HCT116 (cell line): ENCODE data around the gene ACTR8. TPM values are rescaled to one million over a fixed set of nuclear protein-coding genes. Genes with fewer than 3 reads are reported as not detected.

Source experiments
- ATAC-seq: fragments of 200-7000 bp; cut with Tn5 transposase; 2 replicates; pipeline ENCODE4 v1.9.1; 2020; ENCODE audit warnings: mild to moderate bottlenecking, moderate library complexity
- BruUV-seq: library from RNA; stranded (reverse); fragments of 400-500 nt; replicated peaks from 2 replicates; lab custom pipeline; 2021; lab: Mats Ljungman, UMichigan
- CTCF ChIA-PET: fragments of 300-600 bp; sonication (Branson Sonifier 250); formaldehyde crosslinking; loops from one replicate; lab custom pipeline; 2021; ENCODE audit warnings: antibody characterized with exemption; lab: Charles Lee
- POLR2A ChIA-PET: fragments of 300-600, 350-600 bp; sonication (Branson Sonifier 250); formaldehyde crosslinking; loops from one replicate; lab custom pipeline; 2021; ENCODE audit warnings: antibody characterized with exemption; lab: Charles Lee
- RAD21 ChIA-PET, 2 experiments: fragments of 300-600 bp; sonication (Branson Sonifier 250); formaldehyde crosslinking; loops; one replicate each; lab custom pipeline; 2023; ENCODE audit warnings: low total read pairs in 2 of 2; ENCODE audit not compliant: uncharacterized antibody in 2 of 2, unreplicated experiment in 2 of 2, low non-redundant PET in 1 of 2; lab: Charles Lee
- DNase-seq: peaks from one replicate; pipeline ENCODE4 v3.0.0-alpha.2; 2010; ENCODE audit warnings: low read depth, low spot score
- H2AFZ ChIP-seq: fragments of 200-600 bp; shearing (Covaris generic), sonication (generic); 2 replicates; pipeline ENCODE4 v1.6.1; 2017; ENCODE audit warnings: low read depth, mixed run types, mixed read lengths, antibody characterized with exemption, low read length; ENCODE audit not compliant: poor library complexity, severe bottlenecking
- H3K27ac ChIP-seq: 2 replicates; pipeline ENCODE4 v1.5.1; 2012; ENCODE audit warnings: low read depth, low read length
- H3K27me3 ChIP-seq: fragments of 200-600 bp; sonication (generic); 2 replicates; pipeline ENCODE4 v1.6.1; 2016; ENCODE audit warnings: mixed run types, low read length, mixed read lengths; ENCODE audit not compliant: insufficient read depth
- H3K36me3 ChIP-seq, 2 experiments: fragments of 200-500 bp in 1 of 2; fragments of 200-600 bp in 1 of 2; sonication (Bioruptor generic) in 1 of 2; sonication (generic) in 1 of 2; 2 replicates each; pipeline versions ENCODE4 v1.5.1 to v1.6.1; 2014 to 2016; ENCODE audit warnings: low read length in 2 of 2, inconsistent platforms in 1 of 2, mixed read lengths in 1 of 2, mixed run types in 1 of 2; ENCODE audit not compliant: insufficient read depth in 2 of 2, control insufficient read depth in 1 of 2
- H3K4me1 ChIP-seq, 2 experiments: fragments of 200-600 bp in 1 of 2; sonication (generic) in 1 of 2; 2 replicates each; pipeline versions ENCODE4 v1.5.1 to v1.6.1; 2012 to 2017; ENCODE audit warnings: low read length in 2 of 2, inconsistent platforms in 1 of 2, mild to moderate bottlenecking in 1 of 2, mixed read lengths in 1 of 2, mixed run types in 1 of 2, moderate library complexity in 1 of 2; ENCODE audit not compliant: insufficient read depth in 2 of 2, control insufficient read depth in 1 of 2
- H3K4me2 ChIP-seq: fragments of 200-600 bp; sonication (generic); 2 replicates; pipeline ENCODE4 v1.6.1; 2017; ENCODE audit warnings: mixed run types, low read length, mixed read lengths
- H3K4me3 ChIP-seq, 2 experiments: fragments of 200-600 bp in 1 of 2; sonication (generic) in 1 of 2; replicated peaks in 1 of 2; 2 replicates each; pipeline ENCODE4 v1.5.1; 2011 to 2016; ENCODE audit warnings: low read length in 2 of 2, control low read depth in 1 of 2, low read depth in 1 of 2, mild to moderate bottlenecking in 1 of 2, mixed read lengths in 1 of 2, mixed run types in 1 of 2
- H3K79me2 ChIP-seq: fragments of 200-600 bp; sonication (generic); 2 replicates; pipeline ENCODE4 v1.6.1; 2017; ENCODE audit warnings: mild to moderate bottlenecking, mixed run types, low read length, moderate library complexity, mixed read lengths; ENCODE audit not compliant: insufficient read depth
- H3K9ac ChIP-seq: fragments of 200-600 bp; sonication (generic); 2 replicates; pipeline ENCODE4 v1.6.1; 2016; ENCODE audit warnings: low read length, mixed read lengths
- H3K9me2 ChIP-seq: fragments of 200-600 bp; sonication (generic), shearing (Covaris generic); 2 replicates; pipeline ENCODE4 v1.6.1; 2017; ENCODE audit warnings: mixed run types, mild to moderate bottlenecking, moderate library complexity; ENCODE audit not compliant: insufficient read depth
- H3K9me3 ChIP-seq, 2 experiments: fragments of 200-500 bp in 1 of 2; fragments of 200-600 bp in 1 of 2; sonication (Bioruptor generic) in 1 of 2; sonication (generic) in 1 of 2; 2 replicates each; pipeline ENCODE4 v1.6.1; 2014 to 2017; ENCODE audit warnings: low read length in 2 of 2, mixed read lengths in 2 of 2, inconsistent platforms in 1 of 2, low read depth in 1 of 2, mild to moderate bottlenecking in 1 of 2, mixed run types in 1 of 2, moderate library complexity in 1 of 2; ENCODE audit not compliant: control insufficient read depth in 1 of 2, insufficient read depth in 1 of 2
- H4K20me1 ChIP-seq: fragments of 200-600 bp; sonication (generic), shearing (Covaris generic); 2 replicates; pipeline ENCODE4 v1.6.1; 2017; ENCODE audit warnings: mixed run types, mild to moderate bottlenecking, moderate library complexity; ENCODE audit not compliant: insufficient read depth
- CTCF ChIP-seq, 3 experiments: fragments of 200-600 bp in 1 of 3; sonication (generic) in 1 of 3; IDR thresholded peaks in 2 of 3; conservative IDR thresholded peaks in 1 of 3; 2 replicates each; pipeline ENCODE4 v1.5.1; 2012 to 2017; ENCODE audit warnings: low read depth in 2 of 3, low read length in 2 of 3, antibody characterized with exemption in 1 of 3, borderline replicate concordance in 1 of 3, control low read depth in 1 of 3, mild to moderate bottlenecking in 1 of 3, mixed read lengths in 1 of 3, mixed run types in 1 of 3, moderate library complexity in 1 of 3; ENCODE audit not compliant: insufficient read depth in 1 of 3
- MAX ChIP-seq: IDR thresholded peaks from 2 replicates; pipeline ENCODE4 v1.6.1; 2012
- POLR2AphosphoS5 ChIP-seq: IDR thresholded peaks from 2 replicates; pipeline ENCODE4 v1.6.1; 2011; ENCODE audit warnings: mild to moderate bottlenecking, low read depth, low read length, moderate library complexity
- intact Hi-C: fragments of 100-400 bp; cut with micrococcal nuclease; formaldehyde crosslinking; loops from 2 replicates; pipeline ENCODE4 v1.10.0; 2022
- total RNA-seq: library from RNA; stranded (reverse); gene quantifications from one replicate; pipeline ENCODE4 v1.2.1, GENCODE V29; 2021; ENCODE audit not compliant: unreplicated experiment

The ACTR8 gene
- total RNA-seq, 1 experiment from 2014 or later = 25.5 TPM

DNA sequence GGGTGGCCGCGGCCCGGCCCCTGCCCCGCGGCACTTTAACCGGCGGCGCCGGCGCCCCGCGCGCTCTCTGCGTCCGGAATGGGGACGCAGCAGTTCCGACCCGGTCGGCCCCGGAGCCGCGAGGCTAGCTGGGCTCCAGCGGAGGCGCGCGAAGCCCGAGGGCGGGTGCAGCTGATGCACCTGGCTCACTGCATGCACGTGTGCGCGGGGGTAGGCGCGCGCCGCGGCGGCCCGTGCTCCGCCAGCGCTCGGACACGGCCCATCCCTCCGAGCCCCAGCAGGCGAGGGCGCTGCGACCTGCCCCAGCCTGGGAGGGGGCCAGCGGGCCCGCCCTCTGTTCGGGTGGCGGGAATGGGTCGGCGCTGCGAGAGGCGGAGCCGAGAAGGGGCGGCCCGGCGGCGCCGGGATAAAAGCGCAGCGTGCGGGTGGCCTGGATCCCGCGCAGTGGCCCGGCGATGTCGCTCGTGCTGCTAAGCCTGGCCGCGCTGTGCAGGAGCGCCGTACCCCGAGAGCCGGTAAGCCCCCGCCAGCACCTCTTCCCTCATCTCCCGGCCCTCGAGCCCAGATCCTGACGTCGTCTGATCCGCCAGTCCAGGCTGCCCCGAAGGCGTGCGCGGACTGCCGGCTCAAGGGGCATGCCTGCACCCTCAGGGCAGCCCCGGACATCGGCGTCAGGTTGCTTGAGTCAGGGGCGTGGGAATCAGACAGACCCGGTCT is 35.7 kb downstream of the ACTR8 start, which contains the start of the genes CHDH and IL17RB (continued):
- TF ChIP-seq MAX (peak; percentile 93), POLR2AphosphoS5 (peak; percentile 73)

GRCh38 chr3:53845881-53846133 is 36.1 kb downstream of the ACTR8 start:
- CTCF ChIA-PET = no interaction called here
- Histone ChIP-seq H3K27me3 (no peaks in the 10 kb centered on the region), H3K9me3 (no peaks in the 10 kb centered on the region), H3K4me2 (peak overlapping the region; percentile 87), H3K36me3 (no peaks in the 10 kb centered on the region), H3K27ac (peak overlapping the region; percentile 83), H3K9ac (peak overlapping the region; percentile 83), H3K79me2 (peaks cover 6% of the 10 kb centered on the region; the same call in 1 of the 2 replicates), H4K20me1 (no peaks in the 10 kb centered on the region), H3K9me2 (no peaks in the 10 kb centered on the region), H3K4me1 (peaks cover 39 to 51% of the 10 kb centered on the region in 2 experiments), H2AFZ (peak overlapping the region; percentile 56), H3K4me3 (peak overlapping the region; percentile 45 to 72)
- POLR2A ChIA-PET = interaction anchor here (1.0 to 1.7 kb wide), 2 partner anchors 17 to 46 kb away, joined by 4 read pairs; partner anchors contain the start of gene SELENOK
- BruUV-seq = no TSS peak
- no peak for DNase-seq
- no peak for TF ChIP-seq CTCF (IDR thresholded peaks at IDR 0.05 in 2 of 3, conservative IDR thresholded peaks at IDR 0.05 in 1 of 3; ENCODE audit: borderline replicate concordance in 1 of 3, insufficient read depth in 1 of 3, low read depth in 2 of 3, low read length in 2 of 3)
- ATAC-seq = no peak
- intact Hi-C loops = no loop called here
- RAD21 ChIA-PET = no interaction called here
